ENCODE results near the gene RPS6KB2.

- TF ChIP-seq CTCF (IDR thresholded peaks at IDR 0.05) (no peak), POLR2A (IDR thresholded peaks at IDR 0.05) (no peak)
These were observed 27.9 kb downstream of the RPS6KB2 start for GRCh38 chr11:67456068-67456705.
